NCI-H82 (cell line): Measurements from ENCODE around the gene PRKAA1.
"Not testable (repeated sequence)": the region's sequence is repeated elsewhere in the genome, so short reads cannot be mapped to it uniquely, and the experiment has no call there.

Experiments used
- DNase-seq: peaks from one replicate; lab custom pipeline; 2025; lab: John Stamatoyannopoulos, UW

The PRKAA1 gene

GRCh38 chr5:40825461-40826043 lies 27.4 kb upstream of the PRKAA1 start:
- peak; percentile 37 for DNase-seq

GRCh38 chr5:40823459-40823858 lies 25.3 kb upstream of the PRKAA1 start:
- DNase-seq: no peak

GRCh38 chr5:40813698-40814281 lies 15.6 kb upstream of the PRKAA1 start:
- no peak for DNase-seq

GRCh38 chr5:40812125-40812524 lies 14.0 kb upstream of the PRKAA1 start:
- DNase-seq: no peak

- peak; percentile 19 for DNase-seq
These were observed 3.8 kb upstream of the PRKAA1 start for GRCh38 chr5:40801771-40802562.

- no peak for DNase-seq
These were observed 1.1 kb upstream of the PRKAA1 start for GRCh38 chr5:40799258-40799657.

GRCh38 chr5:40798801-40799210 lies 632 bp upstream of the PRKAA1 start:
- no peak for DNase-seq

GRCh38 chr5:40797273-40798011 lies 732 bp downstream of the PRKAA1 start:
- DNase-seq: peak; percentile 72

- no peak for DNase-seq
These were observed 1.7 kb downstream of the PRKAA1 start for GRCh38 chr5:40796487-40796889.

- DNase-seq: not testable (repeated sequence)
These were observed 3.3 kb downstream of the PRKAA1 start for GRCh38 chr5:40794877-40795276.

GRCh38 chr5:40794340-40794739 lies 3.8 kb downstream of the PRKAA1 start:
- DNase-seq: not testable (repeated sequence)

GRCh38 chr5:40792691-40793090 lies 5.5 kb downstream of the PRKAA1 start:
- DNase-seq: not testable (repeated sequence)

GRCh38 chr5:40791715-40792139 lies 6.4 kb downstream of the PRKAA1 start:
- DNase-seq: no peak

GRCh38 chr5:40790947-40791593 lies 7.1 kb downstream of the PRKAA1 start:
- DNase-seq: no peak

- not testable (repeated sequence) for DNase-seq
These were observed 9.2 kb downstream of the PRKAA1 start for GRCh38 chr5:40788941-40789340.

GRCh38 chr5:40787986-40788385 lies 10.2 kb downstream of the PRKAA1 start:
- no peak for DNase-seq

- not testable (repeated sequence) for DNase-seq
These were observed 11.5 kb downstream of the PRKAA1 start for GRCh38 chr5:40786664-40787063.

GRCh38 chr5:40784916-40785315 lies 13.3 kb downstream of the PRKAA1 start:
- no peak for DNase-seq

- no peak for DNase-seq
These were observed 14.0 kb downstream of the PRKAA1 start for GRCh38 chr5:40784027-40784653.

- peak; percentile 2 for DNase-seq
These were observed 16.2 kb downstream of the PRKAA1 start for GRCh38 chr5:40781843-40782409.

- no peak for DNase-seq
These were observed 17.3 kb downstream of the PRKAA1 start for GRCh38 chr5:40780858-40781257.
